Subcutaneous adipose tissue (tissue), 4 donors: ENCODE measurements around the gene TRIM3. TPM values are rescaled to one million over a fixed set of nuclear protein-coding genes. Genes with fewer than 3 reads are reported as not detected.

Experiments used
- total RNA-seq, 4 donors: library from RNA; depleted of rRNA; stranded (reverse); fragments of >200 nt; gene quantifications; one replicate each; pipeline ENCODE4 v1.1.0, GENCODE V29; 2016
- TF ChIP-seq, protein P1 (sequence below): fragments of 450-650 bp; IDR thresholded peaks from one replicate; pipeline ENCODE4 v1.5.1; 2016; ENCODE audit warnings: low read depth, mild to moderate bottlenecking, control low read depth, antibody characterized with exemption, moderate library complexity

The TRIM3 gene
- total RNA-seq, 4 donors from 2014 or later: 11.9 to 22.0 (median 19.2) TPM

DNA sequence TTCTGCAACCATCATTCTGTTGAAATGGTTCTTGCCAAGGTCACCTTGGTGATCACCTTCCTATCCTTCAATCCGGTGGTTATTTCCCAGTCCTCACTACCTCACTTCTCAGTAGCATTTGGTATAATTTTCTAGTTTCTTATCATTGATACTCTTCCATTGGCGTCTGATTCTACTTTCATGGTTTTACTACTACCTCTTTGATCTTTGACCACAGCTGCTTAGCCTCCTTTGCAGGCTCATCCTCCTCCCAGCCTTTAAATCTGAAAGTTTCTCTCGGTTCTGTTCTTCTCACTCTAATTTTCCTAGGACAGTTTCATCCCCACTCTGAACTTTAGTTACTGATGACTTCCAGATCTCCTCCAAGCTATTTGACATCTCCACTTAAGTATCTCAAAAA is 12.5 kb upstream of the TRIM3 start:
- TF ChIP-seq, protein P1, sequence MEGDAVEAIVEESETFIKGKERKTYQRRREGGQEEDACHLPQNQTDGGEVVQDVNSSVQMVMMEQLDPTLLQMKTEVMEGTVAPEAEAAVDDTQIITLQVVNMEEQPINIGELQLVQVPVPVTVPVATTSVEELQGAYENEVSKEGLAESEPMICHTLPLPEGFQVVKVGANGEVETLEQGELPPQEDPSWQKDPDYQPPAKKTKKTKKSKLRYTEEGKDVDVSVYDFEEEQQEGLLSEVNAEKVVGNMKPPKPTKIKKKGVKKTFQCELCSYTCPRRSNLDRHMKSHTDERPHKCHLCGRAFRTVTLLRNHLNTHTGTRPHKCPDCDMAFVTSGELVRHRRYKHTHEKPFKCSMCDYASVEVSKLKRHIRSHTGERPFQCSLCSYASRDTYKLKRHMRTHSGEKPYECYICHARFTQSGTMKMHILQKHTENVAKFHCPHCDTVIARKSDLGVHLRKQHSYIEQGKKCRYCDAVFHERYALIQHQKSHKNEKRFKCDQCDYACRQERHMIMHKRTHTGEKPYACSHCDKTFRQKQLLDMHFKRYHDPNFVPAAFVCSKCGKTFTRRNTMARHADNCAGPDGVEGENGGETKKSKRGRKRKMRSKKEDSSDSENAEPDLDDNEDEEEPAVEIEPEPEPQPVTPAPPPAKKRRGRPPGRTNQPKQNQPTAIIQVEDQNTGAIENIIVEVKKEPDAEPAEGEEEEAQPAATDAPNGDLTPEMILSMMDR: no peak

DNA sequence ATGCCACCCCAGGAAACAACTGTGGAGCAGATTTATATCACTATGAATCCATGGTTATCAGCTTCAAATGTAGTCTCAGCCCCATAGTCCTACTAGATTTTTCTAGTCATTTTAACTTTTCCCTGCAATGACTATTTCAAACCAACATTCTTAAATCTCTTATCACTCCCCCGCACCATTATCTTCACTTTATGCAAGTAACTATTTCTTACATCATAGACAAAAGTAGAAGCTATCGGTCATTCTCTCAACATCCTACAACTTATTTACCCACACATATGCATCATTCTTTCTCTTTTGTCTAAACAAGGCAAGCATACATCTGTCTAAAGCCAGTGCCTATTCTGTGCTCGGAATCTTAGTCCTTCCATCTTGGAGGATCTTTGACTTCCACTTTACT is 11.9 kb upstream of the TRIM3 start:
- TF ChIP-seq, protein P1: no peak

DNA sequence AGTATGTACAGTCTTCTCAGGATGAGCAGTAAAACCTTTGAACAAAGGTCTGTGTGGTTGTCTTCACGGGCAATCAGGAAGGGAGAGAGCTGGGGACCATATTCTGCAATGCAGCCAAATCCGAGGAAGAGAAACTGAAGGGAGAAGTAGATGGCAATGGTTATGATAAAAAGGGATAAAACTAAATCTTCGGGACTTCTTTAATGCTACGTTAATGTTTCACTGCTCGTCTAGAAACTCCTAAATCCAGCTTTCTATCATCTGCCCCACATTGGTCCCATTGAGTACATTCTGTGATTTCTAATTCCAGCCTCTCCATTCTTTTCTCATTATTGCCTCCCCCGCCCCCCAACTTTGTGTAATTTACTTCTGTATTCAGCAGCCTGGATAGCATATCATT is 9.3 kb upstream of the TRIM3 start:
- TF ChIP-seq, protein P1: no peak

DNA sequence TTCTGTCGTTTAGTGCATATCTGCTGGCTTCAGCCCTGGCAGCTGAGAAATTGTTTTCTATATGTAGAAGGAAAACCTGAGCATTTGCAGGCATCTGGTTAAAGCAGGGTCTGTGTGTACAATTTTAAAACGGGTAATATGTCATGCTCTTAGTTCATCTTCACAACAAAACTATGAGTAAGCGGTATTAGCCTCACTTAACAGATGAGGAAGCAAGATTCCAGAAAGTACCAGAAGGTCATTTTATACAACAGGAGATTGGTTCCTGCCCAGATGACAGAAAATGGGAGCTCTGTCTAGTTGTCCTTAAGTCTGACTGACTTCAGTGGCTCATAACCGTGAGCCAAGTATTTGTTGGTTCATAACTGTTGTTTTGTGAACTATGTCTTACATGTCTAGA is 8.7 kb upstream of the TRIM3 start:
- TF ChIP-seq, protein P1: no peak

DNA sequence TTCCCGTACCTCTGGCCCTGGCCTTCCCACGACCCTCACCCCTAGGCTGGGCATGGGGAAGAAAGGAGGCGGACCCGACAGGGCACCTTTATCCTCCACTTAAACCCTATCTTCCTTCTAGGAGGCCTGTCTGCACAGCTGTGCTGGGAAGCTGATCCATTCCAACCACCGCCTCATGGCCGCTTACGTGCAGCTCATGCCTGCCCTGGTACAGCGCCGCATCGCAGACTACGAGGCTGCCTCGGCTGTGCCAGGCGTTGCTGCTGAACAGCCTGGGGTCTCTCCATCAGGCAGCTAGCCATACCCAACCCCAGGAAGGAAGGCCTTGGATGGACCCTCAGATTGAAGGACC is 8.2 kb upstream of the TRIM3 start:
- TF ChIP-seq, protein P1: no peak

DNA sequence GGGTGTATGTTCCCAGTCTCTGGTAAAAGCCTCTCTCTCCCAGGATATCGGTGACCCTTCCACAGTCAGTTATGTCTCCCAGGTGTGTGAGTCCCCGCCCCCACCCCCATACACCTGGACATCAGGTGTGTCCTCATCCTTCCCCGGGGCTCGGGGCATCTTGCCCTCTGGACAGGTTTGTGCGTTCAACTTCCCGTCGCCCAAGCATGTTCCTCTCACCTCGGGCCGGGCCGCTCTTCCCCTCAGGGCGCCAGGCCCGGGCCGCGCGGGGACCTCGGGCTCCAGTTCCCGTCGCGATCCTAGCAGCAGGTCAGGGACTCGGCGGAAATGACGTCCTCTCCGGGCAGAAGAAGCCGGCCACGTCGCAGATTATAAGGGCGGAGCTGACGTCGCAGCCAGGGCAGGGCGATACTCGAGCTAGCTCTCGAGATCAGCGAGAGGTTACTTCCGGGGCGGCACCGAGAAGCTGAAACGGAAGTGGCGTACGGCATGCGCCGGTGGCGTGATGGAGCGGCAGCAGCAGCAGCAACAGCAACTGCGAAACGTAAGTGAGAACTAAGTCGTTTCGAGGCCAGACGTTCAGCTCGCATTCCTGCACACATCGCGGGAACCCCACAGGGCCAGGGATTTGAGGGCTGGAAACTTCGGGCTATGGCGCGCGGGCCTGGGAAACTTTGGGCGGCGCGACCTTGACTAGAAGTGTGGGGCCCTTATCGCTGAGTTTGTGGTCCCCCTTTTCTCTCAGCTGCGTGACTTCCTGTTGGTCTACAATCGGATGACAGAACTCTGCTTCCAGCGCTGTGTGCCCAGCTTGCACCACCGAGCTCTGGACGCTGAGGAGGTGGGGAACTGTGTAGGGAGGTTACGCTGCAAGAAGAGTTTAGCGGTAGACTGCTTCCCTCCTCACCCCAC is 7.5 kb upstream of the TRIM3 start, which contains the start of the genes ARFIP2 and TIMM10B:
ARFIP2 (minus strand) TSS at position 320 of the 912 bp plus-strand sequence. CDS start 910 bp downstream, outside the sequence.
TIMM10B (plus strand) TSS at position 490 of the 912 bp plus-strand sequence; CDS start at position 506, 16 bp downstream.
- TF ChIP-seq, protein P1: no peak

DNA sequence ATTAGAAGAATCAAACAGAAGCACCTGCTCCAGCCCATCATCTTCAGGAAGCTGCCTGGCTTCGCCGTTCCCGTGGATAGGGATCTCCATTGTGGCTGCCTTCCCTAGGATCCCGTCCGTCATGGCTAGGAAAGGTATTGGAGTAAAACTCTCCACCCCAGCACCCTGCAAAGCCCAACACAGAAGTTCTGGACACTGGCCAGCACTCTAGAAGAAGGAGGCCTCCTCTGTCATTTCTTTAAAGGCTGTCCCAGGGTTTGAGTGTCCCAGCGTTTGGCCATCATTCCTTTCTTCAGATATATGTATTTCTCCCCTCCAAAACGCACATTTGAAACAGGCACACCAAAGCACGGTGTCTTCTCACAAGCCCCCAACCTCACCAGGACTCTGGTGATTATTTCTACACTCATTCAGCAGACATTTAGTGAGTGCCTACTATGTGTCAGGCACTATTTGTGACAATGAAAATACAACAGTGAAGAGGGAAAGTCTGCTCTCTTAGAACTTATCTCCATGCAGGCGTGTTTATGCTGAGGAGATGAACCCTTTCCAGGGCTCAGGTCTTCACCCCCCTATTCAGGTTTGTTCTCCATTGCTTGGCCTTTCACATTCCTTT is 6.7 kb upstream of the TRIM3 start:
- TF ChIP-seq, protein P1: no peak
